ENCODE measurements around the gene LSAMP.
A peak's percentile ranks its signal among the peaks of the same experiment; 100 is the strongest.

Gene LSAMP

DNA sequence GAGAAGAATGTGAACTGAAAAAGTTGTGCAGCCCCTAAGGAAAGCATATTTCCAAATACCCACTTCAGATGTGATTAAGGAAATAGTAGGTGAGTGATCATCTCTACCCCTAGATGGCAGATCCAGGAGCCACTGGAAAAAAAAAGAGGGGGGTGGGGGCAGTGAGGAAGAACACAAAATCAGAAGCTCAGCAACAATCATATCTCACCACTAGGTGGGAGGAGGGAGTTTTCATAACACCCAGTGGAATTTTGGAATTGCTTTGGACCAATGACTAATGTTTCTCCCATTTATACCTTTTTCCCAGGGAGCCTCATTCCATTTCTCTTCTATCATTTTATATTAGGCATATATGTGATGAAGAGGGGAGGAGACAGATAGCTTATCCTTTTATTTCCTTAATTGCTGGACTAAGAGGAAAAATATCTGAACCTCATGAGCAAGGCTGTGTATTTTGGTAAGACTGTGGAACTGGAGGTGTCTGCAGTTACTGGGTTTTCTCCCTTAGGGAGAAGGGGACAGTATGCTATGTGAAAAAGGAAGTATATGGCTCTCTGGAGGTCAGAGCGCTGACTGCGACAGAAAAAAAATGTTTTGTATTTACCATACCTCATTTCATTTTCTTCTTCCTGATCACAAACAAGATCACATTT, 458.6 kb downstream of the LSAMP start:
- Histone ChIP-seq H3K4me1 (ENCODE audit: control insufficient read depth, insufficient read depth, low read length) (no peaks in the 10 kb centered on the region), H3K36me3 (ENCODE audit: control insufficient read depth in 2 of 2, insufficient read depth in 1 of 2, low read length in 2 of 2) (no peaks in the 10 kb centered on the region), H3K27ac (ENCODE audit: extremely low read depth, low read depth, low read length) (no peak overlapping the region), H3K9me3 (ENCODE audit: control insufficient read depth, insufficient read depth, low read depth, low read length) (no peaks in the 10 kb centered on the region), H3K4me3 (ENCODE audit: low read depth, low read length) (no peak overlapping the region)
- POLR2A ChIA-PET, result no interaction called here
- CTCF ChIA-PET, result interaction anchor here (0.6 to 1.0 kb wide), 3 partner anchors 8 to 16 kb away, joined by 3 to 4 read pairs (median 4); no protein-coding TSS in a partner anchor
- peak; percentile 50 for TF ChIP-seq ZNF654 (tag by site-specific recombination; IDR thresholded peaks at IDR 0.05; ENCODE audit: low read depth)
- TF ChIP-seq ZNF202 (tag by site-specific recombination; IDR thresholded peaks at IDR 0.05; ENCODE audit: borderline replicate concordance), result no peak
- TF ChIP-seq SP7 (tag by site-specific recombination; IDR thresholded peaks at IDR 0.05), result no peak
- TF ChIP-seq ZNF146 (tag by site-specific recombination; IDR thresholded peaks at IDR 0.05), result no peak
- no peak for TF ChIP-seq ZNF423 (tag by site-specific recombination; IDR thresholded peaks at IDR 0.05)
- no peak for TF ChIP-seq HOXC10 (CRISPR knock-in tag; IDR thresholded peaks at IDR 0.05)
- TF ChIP-seq ZNF140 (tag by site-specific recombination; IDR thresholded peaks at IDR 0.05), result no peak
- TF ChIP-seq ZNF350 (tag by site-specific recombination; IDR thresholded peaks at IDR 0.05), result no peak
- peak; percentile 32 for TF ChIP-seq SETDB1 (IDR thresholded peaks at IDR 0.05; ENCODE audit: insufficient read length, low read length)
- no peak for TF ChIP-seq ZNF175 (tag by site-specific recombination; IDR thresholded peaks at IDR 0.05)
- TF ChIP-seq ZNF843 (tag by site-specific recombination; IDR thresholded peaks at IDR 0.05), result no peak
- no peak for TF ChIP-seq SP3 (tag by site-specific recombination; IDR thresholded peaks at IDR 0.05)
- no peak for TF ChIP-seq KLF7 (tag by site-specific recombination; IDR thresholded peaks at IDR 0.05; ENCODE audit: borderline replicate concordance)
- no peak for TF ChIP-seq OSR2 (tag by site-specific recombination; IDR thresholded peaks at IDR 0.05)
- TF ChIP-seq, protein P1, sequence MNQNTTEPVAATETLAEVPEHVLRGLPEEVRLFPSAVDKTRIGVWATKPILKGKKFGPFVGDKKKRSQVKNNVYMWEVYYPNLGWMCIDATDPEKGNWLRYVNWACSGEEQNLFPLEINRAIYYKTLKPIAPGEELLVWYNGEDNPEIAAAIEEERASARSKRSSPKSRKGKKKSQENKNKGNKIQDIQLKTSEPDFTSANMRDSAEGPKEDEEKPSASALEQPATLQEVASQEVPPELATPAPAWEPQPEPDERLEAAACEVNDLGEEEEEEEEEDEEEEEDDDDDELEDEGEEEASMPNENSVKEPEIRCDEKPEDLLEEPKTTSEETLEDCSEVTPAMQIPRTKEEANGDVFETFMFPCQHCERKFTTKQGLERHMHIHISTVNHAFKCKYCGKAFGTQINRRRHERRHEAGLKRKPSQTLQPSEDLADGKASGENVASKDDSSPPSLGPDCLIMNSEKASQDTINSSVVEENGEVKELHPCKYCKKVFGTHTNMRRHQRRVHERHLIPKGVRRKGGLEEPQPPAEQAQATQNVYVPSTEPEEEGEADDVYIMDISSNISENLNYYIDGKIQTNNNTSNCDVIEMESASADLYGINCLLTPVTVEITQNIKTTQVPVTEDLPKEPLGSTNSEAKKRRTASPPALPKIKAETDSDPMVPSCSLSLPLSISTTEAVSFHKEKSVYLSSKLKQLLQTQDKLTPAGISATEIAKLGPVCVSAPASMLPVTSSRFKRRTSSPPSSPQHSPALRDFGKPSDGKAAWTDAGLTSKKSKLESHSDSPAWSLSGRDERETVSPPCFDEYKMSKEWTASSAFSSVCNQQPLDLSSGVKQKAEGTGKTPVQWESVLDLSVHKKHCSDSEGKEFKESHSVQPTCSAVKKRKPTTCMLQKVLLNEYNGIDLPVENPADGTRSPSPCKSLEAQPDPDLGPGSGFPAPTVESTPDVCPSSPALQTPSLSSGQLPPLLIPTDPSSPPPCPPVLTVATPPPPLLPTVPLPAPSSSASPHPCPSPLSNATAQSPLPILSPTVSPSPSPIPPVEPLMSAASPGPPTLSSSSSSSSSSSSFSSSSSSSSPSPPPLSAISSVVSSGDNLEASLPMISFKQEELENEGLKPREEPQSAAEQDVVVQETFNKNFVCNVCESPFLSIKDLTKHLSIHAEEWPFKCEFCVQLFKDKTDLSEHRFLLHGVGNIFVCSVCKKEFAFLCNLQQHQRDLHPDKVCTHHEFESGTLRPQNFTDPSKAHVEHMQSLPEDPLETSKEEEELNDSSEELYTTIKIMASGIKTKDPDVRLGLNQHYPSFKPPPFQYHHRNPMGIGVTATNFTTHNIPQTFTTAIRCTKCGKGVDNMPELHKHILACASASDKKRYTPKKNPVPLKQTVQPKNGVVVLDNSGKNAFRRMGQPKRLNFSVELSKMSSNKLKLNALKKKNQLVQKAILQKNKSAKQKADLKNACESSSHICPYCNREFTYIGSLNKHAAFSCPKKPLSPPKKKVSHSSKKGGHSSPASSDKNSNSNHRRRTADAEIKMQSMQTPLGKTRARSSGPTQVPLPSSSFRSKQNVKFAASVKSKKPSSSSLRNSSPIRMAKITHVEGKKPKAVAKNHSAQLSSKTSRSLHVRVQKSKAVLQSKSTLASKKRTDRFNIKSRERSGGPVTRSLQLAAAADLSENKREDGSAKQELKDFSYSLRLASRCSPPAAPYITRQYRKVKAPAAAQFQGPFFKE (tag by site-specific recombination; IDR thresholded peaks at IDR 0.05; ENCODE audit: borderline replicate concordance), result no peak
- no peak for TF ChIP-seq ZNF266 (tag by site-specific recombination; IDR thresholded peaks at IDR 0.05; ENCODE audit: low read depth)
- no peak for TF ChIP-seq MEIS1 (CRISPR knock-in tag; IDR thresholded peaks at IDR 0.05; ENCODE audit: borderline replicate concordance)

DNA sequence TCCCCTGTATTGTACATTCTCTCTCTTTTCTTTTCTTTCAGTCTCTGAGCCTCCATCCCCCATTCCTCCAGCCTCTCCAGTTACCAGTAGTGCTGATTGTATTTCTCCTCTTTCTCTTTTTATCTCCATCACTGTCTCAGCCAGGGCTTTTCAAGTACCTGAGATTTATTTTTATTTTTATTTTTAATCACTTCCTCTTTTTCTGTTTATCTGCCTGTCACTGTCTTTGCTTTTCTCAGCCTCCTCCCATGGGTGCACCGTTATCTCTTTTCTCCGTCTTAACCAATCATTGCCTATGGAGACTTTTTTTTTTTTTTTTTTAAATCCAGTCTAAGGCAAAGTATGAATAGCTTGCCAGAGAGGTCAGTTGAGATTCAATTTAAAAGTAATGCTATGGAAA, 462.7 kb downstream of the LSAMP start:
- CTCF ChIA-PET, result no interaction called here

More for the DNA sequence above, 462.7 kb downstream of the LSAMP start:
- H3K4me1 ChIP-seq (ENCODE audit: control insufficient read depth, insufficient read depth, low read length), result no peaks in the 10 kb centered on the region
- POLR2A ChIA-PET, result no interaction called here
- no peaks in the 10 kb centered on the region for H3K9me3 ChIP-seq (ENCODE audit: control insufficient read depth, insufficient read depth, low read depth, low read length)
- TF ChIP-seq ZNF837 (tag by site-specific recombination; IDR thresholded peaks at IDR 0.05), result no peak
- TF ChIP-seq ZNF10 (tag by site-specific recombination; IDR thresholded peaks at IDR 0.05), result no peak
- TF ChIP-seq ZNF791 (tag by site-specific recombination; IDR thresholded peaks at IDR 0.05), result no peak
- TF ChIP-seq ZNF391 (tag by site-specific recombination; IDR thresholded peaks at IDR 0.05; ENCODE audit: borderline replicate concordance, low read depth), result no peak
- TF ChIP-seq, protein P2, sequence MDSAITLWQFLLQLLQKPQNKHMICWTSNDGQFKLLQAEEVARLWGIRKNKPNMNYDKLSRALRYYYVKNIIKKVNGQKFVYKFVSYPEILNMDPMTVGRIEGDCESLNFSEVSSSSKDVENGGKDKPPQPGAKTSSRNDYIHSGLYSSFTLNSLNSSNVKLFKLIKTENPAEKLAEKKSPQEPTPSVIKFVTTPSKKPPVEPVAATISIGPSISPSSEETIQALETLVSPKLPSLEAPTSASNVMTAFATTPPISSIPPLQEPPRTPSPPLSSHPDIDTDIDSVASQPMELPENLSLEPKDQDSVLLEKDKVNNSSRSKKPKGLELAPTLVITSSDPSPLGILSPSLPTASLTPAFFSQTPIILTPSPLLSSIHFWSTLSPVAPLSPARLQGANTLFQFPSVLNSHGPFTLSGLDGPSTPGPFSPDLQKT (IDR thresholded peaks at IDR 0.05; ENCODE audit: borderline replicate concordance, low read depth, low read length), result no peak
- no peak for TF ChIP-seq ZFHX2 (tag by site-specific recombination; conservative IDR thresholded peaks at IDR 0.05)
- no peak for TF ChIP-seq ZNF677 (tag by site-specific recombination; IDR thresholded peaks at IDR 0.05)
- no peak for TF ChIP-seq ZNF707 (tag by site-specific recombination; IDR thresholded peaks at IDR 0.05)
- no peak for TF ChIP-seq ZNF23 (tag by site-specific recombination; IDR thresholded peaks at IDR 0.05; ENCODE audit: borderline replicate concordance)
- no peak for TF ChIP-seq ZNF366 (tag by site-specific recombination; conservative IDR thresholded peaks at IDR 0.05)
- no peak for TF ChIP-seq ZNF530 (tag by site-specific recombination; IDR thresholded peaks at IDR 0.05; ENCODE audit: low read depth)
- no peak for TF ChIP-seq ZNF549 (tag by site-specific recombination; IDR thresholded peaks at IDR 0.05)
- TF ChIP-seq ZNF664 (tag by site-specific recombination; IDR thresholded peaks at IDR 0.05), result no peak
- TF ChIP-seq ZFP37 (tag by site-specific recombination; IDR thresholded peaks at IDR 0.05), result no peak
- no peak for TF ChIP-seq ZBTB21 (tag by site-specific recombination; IDR thresholded peaks at IDR 0.05)
- H3K36me3 ChIP-seq (ENCODE audit: control insufficient read depth in 2 of 2, insufficient read depth in 1 of 2, low read length in 2 of 2), result no peaks in the 10 kb centered on the region
- no peak overlapping the region for H3K4me3 ChIP-seq (ENCODE audit: low read depth, low read length)
- no peak overlapping the region for H3K27ac ChIP-seq (ENCODE audit: extremely low read depth, low read depth, low read length)
